Measurements from ENCODE around the gene CMSS1. TPM values are rescaled to one million over a fixed set of nuclear protein-coding genes. Genes with fewer than 3 reads are reported as not detected.

The CMSS1 gene
- total and polyA plus RNA-seq, 4 donors = 3.8 to 19.5 (median 7.5) TPM

DNA sequence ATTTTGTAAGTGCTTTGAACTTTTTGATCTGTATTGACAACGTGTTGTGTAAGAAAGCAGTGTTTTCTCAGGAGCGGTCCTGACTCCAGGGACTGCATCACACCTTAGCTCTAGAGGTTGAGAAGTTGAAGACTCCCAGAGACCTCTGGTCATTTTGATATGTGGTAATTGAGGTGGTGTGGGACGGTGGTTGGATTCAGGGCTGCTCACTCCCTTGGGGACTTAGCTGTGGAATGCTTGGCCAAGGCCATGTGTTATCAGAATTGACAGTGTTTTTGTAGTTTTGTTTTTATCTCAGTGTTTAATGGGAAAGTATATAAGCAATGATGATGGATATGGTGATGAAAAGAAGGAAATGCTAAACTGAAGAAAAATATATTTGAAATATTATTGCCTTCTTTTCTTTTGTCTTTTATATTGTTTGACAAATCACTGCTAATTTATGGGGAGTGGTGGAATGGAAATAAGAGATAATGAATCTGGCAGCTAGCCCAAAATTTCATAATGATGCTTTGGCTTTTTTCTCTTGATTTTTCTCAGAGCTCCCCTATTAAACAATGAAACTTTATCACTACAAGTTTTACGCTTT lies 16.0 kb downstream of the CMSS1 start:
- 53% methylated on average over 4 of the region's 4 CpGs for WGBS
- TF ChIP-seq HNF4G (IDR thresholded peaks at IDR 0.05) (no peak), FOXA2 (IDR thresholded peaks at IDR 0.05) (no peak), GABPA (IDR thresholded peaks at IDR 0.05 in 1 of 2, conservative IDR thresholded peaks at IDR 0.05 in 1 of 2) (no peak), HNF4A (conservative IDR thresholded peaks at IDR 0.05) (no peak), TAF1 (conservative IDR thresholded peaks at IDR 0.05) (no peak)
- TF ChIP-seq, protein P1, sequence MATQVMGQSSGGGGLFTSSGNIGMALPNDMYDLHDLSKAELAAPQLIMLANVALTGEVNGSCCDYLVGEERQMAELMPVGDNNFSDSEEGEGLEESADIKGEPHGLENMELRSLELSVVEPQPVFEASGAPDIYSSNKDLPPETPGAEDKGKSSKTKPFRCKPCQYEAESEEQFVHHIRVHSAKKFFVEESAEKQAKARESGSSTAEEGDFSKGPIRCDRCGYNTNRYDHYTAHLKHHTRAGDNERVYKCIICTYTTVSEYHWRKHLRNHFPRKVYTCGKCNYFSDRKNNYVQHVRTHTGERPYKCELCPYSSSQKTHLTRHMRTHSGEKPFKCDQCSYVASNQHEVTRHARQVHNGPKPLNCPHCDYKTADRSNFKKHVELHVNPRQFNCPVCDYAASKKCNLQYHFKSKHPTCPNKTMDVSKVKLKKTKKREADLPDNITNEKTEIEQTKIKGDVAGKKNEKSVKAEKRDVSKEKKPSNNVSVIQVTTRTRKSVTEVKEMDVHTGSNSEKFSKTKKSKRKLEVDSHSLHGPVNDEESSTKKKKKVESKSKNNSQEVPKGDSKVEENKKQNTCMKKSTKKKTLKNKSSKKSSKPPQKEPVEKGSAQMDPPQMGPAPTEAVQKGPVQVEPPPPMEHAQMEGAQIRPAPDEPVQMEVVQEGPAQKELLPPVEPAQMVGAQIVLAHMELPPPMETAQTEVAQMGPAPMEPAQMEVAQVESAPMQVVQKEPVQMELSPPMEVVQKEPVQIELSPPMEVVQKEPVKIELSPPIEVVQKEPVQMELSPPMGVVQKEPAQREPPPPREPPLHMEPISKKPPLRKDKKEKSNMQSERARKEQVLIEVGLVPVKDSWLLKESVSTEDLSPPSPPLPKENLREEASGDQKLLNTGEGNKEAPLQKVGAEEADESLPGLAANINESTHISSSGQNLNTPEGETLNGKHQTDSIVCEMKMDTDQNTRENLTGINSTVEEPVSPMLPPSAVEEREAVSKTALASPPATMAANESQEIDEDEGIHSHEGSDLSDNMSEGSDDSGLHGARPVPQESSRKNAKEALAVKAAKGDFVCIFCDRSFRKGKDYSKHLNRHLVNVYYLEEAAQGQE (IDR thresholded peaks at IDR 0.05) = no peak
- no peak overlapping the region for H3K27ac ChIP-seq (ENCODE audit: low read depth in 1 of 2, low read length in 2 of 2)

DNA sequence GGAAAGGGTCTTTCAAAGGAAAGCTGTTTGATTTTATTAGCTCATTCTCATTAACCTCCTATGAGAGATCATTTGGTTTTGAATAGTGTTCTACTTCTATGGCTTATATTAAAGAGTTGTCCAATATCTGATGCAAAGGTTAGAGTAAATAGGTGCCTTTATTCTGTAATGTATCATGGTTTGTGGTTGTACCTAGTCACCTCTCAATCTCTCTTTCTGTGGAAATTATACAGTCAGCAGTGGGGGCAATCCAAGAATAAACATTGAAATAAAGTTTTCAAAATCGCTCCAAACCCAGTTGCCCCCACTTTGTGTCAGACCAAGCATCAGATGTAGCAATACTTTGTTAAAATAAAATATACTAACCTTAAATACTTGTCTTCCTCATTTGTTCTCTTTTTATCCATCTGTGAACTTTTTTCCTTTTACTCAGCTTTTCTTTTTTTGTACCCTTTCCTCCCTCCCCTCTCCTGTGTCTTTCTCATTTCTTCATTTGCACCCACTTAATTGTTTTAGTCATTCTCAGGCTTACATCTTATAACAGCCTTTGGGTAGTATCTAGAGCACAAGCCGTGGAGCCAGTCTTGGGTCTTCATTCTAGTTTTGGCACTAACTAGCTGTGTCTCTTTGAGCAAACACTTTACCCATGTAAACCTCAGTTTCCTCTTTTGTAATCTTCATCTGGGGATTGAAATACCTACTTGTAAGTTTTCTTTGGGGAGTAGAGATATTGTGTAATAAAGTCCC lies 16.7 kb downstream of the CMSS1 start:
- TF ChIP-seq FOXA1 (IDR thresholded peaks at IDR 0.05) = no peak
- TF ChIP-seq RAD21 (IDR thresholded peaks at IDR 0.05) = no peak
- no peak for TF ChIP-seq SP1 (IDR thresholded peaks at IDR 0.05)
- TF ChIP-seq EGR1 (IDR thresholded peaks at IDR 0.05; ENCODE audit: low read depth in 2 of 2) = no peak
- no peak for TF ChIP-seq YY1 (IDR thresholded peaks at IDR 0.05)
- no peak for TF ChIP-seq HNF4G (IDR thresholded peaks at IDR 0.05)
- TF ChIP-seq TAF1 (conservative IDR thresholded peaks at IDR 0.05) = no peak
- TF ChIP-seq, protein P1 (IDR thresholded peaks at IDR 0.05) = no peak
- TF ChIP-seq GABPA (IDR thresholded peaks at IDR 0.05 in 1 of 2, conservative IDR thresholded peaks at IDR 0.05 in 1 of 2) = no peak
- TF ChIP-seq FOXA2 (IDR thresholded peaks at IDR 0.05) = no peak
- no peak for TF ChIP-seq NR2F2 (IDR thresholded peaks at IDR 0.05)
- TF ChIP-seq RXRA (IDR thresholded peaks at IDR 0.05) = no peak
- TF ChIP-seq HNF4A (conservative IDR thresholded peaks at IDR 0.05) = no peak
- no peaks in the 10 kb centered on the region for H3K9me3 ChIP-seq (ENCODE audit: control insufficient read depth in 4 of 4, low read length in 3 of 4)
- no peak overlapping the region for H3K9ac ChIP-seq (ENCODE audit: low read depth in 1 of 2, low read length in 2 of 2)
- no peaks in the 10 kb centered on the region for H3K36me3 ChIP-seq (ENCODE audit: control insufficient read depth in 4 of 4, insufficient read depth in 3 of 4, low read depth in 1 of 4, low read length in 3 of 4)
- H3K27ac ChIP-seq (ENCODE audit: low read depth in 1 of 2, low read length in 2 of 2) = no peak overlapping the region
- no peaks in the 10 kb centered on the region for H3K27me3 ChIP-seq (ENCODE audit: control insufficient read depth in 4 of 4, insufficient read depth in 4 of 4, low read length in 3 of 4)
- H3K4me3 ChIP-seq (ENCODE audit: low read depth in 1 of 3, low read length in 3 of 3) = no peak overlapping the region
- DNase-seq (ENCODE audit: low spot score) = no peak
- 94% methylated on average over 2 of the region's 2 CpGs for WGBS
- H3K4me1 ChIP-seq (ENCODE audit: control insufficient read depth in 4 of 4, insufficient read depth in 4 of 4, low read length in 3 of 4) = peaks cover 0 to 4% (median 0%) of the 10 kb centered on the region in 4 donors

More for the DNA sequence above, 16.0 kb downstream of the CMSS1 start:
- Histone ChIP-seq H3K36me3 (ENCODE audit: control insufficient read depth in 4 of 4, insufficient read depth in 3 of 4, low read depth in 1 of 4, low read length in 3 of 4) (no peaks in the 10 kb centered on the region), H3K9me3 (ENCODE audit: control insufficient read depth in 4 of 4, low read length in 3 of 4) (no peaks in the 10 kb centered on the region), H3K9ac (ENCODE audit: low read depth in 1 of 2, low read length in 2 of 2) (no peak overlapping the region), H3K27me3 (ENCODE audit: control insufficient read depth in 4 of 4, insufficient read depth in 4 of 4, low read length in 3 of 4) (no peaks in the 10 kb centered on the region), H3K4me1 (ENCODE audit: control insufficient read depth in 4 of 4, insufficient read depth in 4 of 4, low read length in 3 of 4) (peaks cover 0 to 4% (median 0%) of the 10 kb centered on the region in 4 donors), H3K4me3 (ENCODE audit: low read depth in 1 of 3, low read length in 3 of 3) (no peak overlapping the region)
- DNase-seq (ENCODE audit: low spot score) = no peak
